ENCODE measurements around the gene TRAPPC3.

Gene TRAPPC3

DNA sequence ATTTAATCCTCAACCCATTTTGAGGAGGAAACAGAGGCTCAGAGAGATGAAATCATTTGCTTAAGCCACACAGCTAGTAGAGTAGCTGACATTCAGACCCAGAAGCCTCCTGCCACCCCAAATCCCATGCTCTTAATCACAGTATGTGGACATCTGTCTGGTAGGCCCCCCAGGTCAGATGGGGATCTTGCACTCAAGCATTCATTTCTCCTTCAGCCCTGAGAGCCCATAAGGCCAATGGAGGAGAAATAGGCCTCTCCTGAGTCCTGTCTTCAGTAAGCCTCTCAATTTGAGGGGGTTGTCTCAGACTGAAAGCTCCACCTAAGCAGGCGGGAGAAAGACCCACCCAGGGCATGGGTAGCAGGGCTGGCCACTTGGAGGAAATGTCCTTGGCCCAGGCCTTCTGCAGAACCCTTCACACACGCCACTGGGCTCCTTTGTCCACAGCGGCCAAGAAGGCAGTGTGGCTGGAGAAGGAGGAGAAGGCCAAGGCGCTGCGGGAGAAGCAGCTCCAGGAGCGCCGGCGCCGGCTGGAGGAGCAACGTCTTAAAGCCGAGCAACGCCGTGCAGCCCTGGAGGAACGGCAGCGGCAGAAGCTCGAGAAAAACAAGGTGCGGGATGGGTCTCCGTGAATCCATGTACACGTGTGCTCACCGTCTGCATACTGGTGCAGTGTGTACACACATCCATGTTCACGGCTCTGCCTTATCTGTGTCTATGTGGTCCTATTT, 22.9 kb upstream of the TRAPPC3 start:
- no peak for TF ChIP-seq CTCF (IDR thresholded peaks at IDR 0.05; ENCODE audit: control insufficient read depth, extremely low read depth, insufficient read depth)
- DNase-seq (ENCODE audit: low read depth), result no peak
- no peak overlapping the region for H3K4me3 ChIP-seq (ENCODE audit: low read depth, low read length)

- DNase-seq (ENCODE audit: low read depth), result no peak
Observed at GRCh38 chr1:36170643-36171412, 21.5 kb upstream of the TRAPPC3 start.

GRCh38 chr1:36168514-36168913, 19.2 kb upstream of the TRAPPC3 start:
- TF ChIP-seq CTCF (IDR thresholded peaks at IDR 0.05; ENCODE audit: control insufficient read depth, extremely low read depth, insufficient read depth), result no peak
- DNase-seq (ENCODE audit: low read depth), result no peak
- no peak overlapping the region for H3K4me3 ChIP-seq (ENCODE audit: low read depth, low read length)

More at GRCh38 chr1:36170643-36171412, 21.5 kb upstream of the TRAPPC3 start:
- H3K4me3 ChIP-seq (ENCODE audit: low read depth, low read length), result no peak overlapping the region
- TF ChIP-seq CTCF (IDR thresholded peaks at IDR 0.05; ENCODE audit: control insufficient read depth, extremely low read depth, insufficient read depth), result no peak

GRCh38 chr1:36166938-36167905, 17.9 kb upstream of the TRAPPC3 start:
- H3K4me3 ChIP-seq (ENCODE audit: low read depth, low read length), result no peak overlapping the region
- TF ChIP-seq CTCF (IDR thresholded peaks at IDR 0.05; ENCODE audit: control insufficient read depth, extremely low read depth, insufficient read depth), result no peak
- no peak for DNase-seq (ENCODE audit: low read depth)

- TF ChIP-seq CTCF (IDR thresholded peaks at IDR 0.05; ENCODE audit: control insufficient read depth, extremely low read depth, insufficient read depth), result no peak
- H3K4me3 ChIP-seq (ENCODE audit: low read depth, low read length), result no peak overlapping the region
- no peak for DNase-seq (ENCODE audit: low read depth)
Observed at GRCh38 chr1:36166136-36166535, 16.9 kb upstream of the TRAPPC3 start.

DNA sequence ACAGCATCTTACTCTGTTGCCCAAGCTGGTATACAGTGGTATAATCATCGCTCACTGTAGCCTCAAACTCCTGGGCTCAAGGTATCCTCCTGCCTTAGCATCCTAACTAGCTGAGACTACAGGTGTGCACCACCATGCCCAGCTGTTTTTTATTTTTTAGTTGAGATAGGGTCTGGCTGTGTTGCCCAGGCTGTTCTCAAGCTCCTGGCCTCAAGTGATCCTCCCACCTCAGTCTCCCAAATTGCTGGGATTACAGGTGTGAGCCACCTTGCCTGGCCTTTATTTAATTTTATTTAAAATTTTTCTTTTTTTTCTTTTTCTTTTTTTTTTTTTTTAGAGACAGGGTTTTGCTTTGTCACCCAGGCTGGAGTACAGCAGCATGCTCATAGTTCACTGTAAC, 15.9 kb upstream of the TRAPPC3 start:
- no peak for DNase-seq (ENCODE audit: low read depth)
- TF ChIP-seq CTCF (IDR thresholded peaks at IDR 0.05; ENCODE audit: control insufficient read depth, extremely low read depth, insufficient read depth), result no peak
- no peak overlapping the region for H3K4me3 ChIP-seq (ENCODE audit: low read depth, low read length)
